HG02973 (cell line): ENCODE results near the gene DLD.
"Not testable (repeated sequence)": the region's sequence is repeated elsewhere in the genome, so short reads cannot be mapped to it uniquely, and the experiment has no call there.

Experiments
- ATAC-seq: cut with Tn5 transposase; IDR thresholded peaks from one replicate; pipeline ENCODE4 v1.9.1; 2021; ENCODE audit warnings: moderate library complexity; ENCODE audit not compliant: unreplicated experiment

DLD gene

DNA sequence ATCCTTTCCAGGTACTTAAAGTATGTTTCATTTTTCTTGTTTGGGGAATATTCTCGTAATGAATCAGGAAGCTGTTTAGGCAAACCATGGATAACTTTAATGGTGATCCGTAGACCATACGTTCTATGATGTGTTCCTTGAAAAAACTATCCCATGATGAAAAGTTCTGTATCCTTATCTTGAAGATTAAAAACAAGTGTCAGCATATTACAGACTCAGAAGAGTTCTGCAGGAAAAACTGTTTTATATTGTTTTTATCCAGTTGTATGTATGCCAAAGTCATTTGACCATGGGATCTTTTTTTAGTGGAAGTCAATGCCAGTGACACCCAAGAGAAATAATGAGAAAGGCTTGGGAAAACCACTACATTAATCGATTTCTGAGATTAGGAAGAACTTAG, 52.0 kb downstream of the DLD start:
- no peak for ATAC-seq

DNA sequence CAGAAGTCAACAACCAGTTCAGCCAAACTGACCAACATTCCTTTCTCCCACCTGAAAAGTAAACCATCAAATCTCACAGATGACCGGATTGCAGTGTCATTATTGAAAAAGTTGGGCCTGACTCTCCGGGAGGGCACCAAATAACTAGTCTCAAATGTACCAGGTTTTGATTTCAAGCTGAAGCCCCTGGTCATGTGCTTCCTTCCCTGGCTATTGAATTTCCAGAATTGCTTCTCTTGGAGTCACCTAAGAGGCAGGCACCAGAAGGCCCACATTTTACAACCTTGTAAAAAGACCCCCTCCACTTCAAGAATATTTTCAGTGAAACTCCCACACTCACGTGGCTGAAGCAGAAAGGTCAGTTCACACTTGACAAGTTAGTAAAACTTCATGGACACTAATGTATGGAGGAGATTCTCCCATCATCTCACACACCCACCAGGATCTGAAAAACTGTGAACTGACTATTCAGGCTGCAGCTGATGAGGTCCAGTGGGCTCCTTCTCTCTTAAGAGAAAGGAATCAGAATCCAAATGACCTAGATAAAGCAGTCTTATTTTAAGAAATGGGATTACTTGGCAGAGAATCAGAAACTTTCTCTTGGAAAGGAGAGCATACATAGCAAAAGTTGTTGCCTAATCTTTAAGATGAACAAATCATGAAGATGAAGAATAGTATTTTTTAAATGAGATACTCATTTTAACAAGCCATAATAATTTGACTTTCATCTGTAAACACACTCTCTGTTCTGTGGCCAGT, 53.6 kb downstream of the DLD start:
- ATAC-seq, result no peak

DNA sequence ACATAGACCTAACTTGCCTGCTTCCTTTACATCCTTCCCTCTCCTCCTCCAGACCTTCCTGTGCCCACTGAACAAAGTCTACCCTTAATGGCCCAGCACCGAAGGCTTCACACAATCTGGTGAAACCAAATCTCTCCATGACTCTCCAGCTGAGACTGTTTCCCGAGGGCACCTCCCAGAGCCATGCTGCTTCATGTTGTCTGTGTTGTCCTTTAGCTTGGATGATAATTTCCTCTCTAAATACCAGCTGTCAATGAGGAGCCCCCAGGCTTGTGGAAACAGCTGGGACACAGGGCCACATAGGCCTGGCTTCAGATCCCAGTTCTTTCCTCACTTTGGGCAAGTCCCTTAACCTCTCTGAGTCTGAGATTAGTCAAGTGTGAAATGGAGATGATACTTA, 54.3 kb downstream of the DLD start:
- no peak for ATAC-seq

DNA sequence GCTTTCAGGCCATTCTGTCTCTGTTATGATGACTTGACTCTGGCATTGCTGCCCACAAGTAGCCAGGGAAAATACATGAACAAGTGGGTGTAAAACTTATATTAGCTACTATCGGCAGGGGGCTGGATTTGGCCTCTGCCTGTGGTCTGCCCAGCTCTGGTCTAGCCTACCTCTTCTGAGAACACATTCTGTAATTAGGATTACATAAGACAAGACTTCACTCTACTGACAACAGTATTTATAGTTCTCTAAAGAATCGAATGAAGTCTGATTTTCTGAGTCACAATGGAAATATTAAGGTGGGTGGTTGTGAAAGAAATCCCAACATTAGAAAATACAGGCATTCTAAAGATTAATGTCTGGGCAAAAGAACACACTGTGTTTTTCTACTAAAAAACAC, 55.5 kb downstream of the DLD start:
- ATAC-seq, result no peak

DNA sequence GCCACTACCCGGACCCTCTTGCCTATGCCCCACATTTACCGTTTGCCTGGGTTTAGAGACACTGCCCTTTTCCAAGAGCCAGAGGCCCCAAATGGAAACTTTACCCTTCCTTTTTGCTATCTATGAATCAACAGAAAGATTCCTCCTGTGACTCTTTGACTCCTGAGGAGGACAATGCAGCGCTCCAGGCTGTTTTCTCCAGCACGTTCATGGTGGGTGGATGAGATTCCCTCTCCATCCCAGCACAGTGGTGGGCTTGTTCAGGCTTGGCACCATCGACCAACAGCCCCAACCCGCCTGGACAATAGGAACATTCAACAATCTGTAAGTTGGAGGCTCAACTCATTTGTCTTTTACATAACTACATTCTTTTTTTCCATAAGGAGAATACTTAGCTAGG, 55.9 kb downstream of the DLD start:
- ATAC-seq, result no peak

DNA sequence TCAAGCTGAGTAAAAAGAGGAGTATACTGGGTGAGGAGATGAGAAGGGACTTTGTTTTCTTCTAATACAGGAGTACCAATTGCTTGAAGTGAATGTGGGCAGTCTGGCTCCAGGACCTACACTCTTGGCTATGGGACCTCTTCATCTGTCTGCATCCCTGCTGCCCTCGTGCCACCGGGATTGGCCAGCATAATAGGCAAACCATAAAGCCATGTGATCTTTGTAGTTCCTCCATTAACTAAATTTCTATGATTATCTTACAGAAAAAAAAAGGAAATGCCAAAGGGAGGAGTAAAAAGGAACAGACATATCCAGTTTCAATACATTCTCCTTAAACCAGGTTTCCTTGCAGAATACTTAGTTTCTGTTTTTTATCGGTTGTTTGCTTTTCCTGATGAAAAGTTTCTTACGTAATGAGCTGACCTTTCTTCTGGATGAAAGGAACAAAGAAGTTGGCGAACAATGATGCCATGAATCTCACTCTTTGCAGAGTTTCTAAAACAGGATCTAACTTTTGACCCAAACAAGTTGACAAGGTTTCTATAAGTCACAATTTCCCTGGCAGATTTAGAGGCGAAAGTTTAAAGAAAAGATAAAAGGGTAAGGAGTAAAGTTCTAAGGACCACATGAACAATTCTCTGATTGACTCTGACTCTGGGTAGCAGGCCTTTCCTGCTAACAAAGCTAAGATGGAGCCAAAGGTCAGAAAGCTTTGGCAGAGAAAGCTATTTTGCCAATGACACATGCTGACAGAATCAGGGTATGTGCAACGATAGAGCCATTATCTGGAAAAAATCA, 57.9 kb downstream of the DLD start:
- no peak for ATAC-seq

DNA sequence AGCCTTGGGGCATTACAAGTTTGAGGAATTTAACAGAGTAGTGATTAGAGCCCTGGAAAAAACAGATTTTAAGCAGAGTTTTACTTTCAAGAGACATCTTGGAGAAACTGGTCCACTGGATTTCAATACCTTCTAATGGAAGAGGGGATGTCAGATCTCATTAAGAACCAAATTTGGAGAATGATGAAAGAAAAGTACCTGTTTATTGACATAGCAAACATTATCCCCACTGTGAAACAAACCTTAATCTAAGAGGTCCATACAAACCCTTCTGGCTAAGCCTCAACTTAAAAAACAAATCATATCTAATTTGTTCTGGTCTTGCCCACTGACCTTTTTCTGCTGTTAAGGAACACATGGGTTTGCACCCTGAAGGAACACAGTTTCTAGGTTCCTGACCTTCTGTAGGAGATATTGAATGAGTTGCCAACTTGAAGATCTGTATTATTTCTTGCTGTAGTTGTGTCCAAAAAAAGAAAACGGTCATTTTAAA, 58.5 kb downstream of the DLD start:
- ATAC-seq, result no peak

DNA sequence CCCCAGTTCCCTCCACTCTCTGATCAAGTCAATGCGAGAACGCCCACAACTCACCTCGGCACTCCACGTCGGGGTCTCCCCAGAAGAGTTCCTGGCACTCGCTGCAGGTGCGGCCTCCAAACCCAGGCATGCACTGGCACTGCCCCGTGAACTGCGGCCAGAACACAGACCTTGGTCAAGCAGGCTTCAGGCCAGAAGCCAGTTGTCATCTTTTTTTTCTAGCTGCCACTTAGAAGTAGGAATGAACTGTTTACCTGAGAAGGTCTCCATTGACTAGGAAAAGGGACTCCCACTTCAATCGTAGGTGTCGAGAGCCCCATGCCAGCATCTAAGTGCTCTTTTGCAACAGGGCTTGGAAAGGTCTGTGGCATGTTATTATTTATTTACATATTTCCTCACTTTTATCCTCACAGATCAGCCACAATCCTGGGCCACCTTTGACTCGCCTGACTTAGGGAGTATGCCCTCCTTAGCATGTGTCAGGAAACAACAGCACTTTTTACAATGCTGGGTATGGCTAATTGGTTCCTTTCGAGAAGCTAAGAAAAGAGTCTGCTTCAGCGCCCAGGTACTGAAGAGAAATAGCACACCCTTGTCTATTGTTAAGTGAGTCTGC, 60.3 kb downstream of the DLD start:
- ATAC-seq, result no peak

DNA sequence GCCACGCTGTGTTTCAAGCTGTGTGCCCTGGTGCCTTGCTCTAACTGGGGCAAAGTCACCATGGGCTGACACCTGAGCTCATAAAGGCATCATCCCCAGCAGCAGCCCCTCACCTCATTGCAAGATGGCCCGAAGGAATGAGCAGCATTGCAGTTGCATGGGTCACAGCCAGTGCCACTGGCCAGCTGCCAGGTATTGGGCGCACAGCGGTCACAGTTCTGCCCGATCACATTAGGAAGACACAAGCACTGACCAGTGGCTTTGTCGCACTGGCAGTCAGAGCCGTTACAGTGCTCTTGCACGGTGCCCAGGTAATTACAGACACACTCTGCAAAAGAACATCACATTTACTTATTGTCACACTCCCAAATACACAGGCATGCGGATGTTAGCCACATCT, 60.9 kb downstream of the DLD start:
- ATAC-seq, result no peak

DNA sequence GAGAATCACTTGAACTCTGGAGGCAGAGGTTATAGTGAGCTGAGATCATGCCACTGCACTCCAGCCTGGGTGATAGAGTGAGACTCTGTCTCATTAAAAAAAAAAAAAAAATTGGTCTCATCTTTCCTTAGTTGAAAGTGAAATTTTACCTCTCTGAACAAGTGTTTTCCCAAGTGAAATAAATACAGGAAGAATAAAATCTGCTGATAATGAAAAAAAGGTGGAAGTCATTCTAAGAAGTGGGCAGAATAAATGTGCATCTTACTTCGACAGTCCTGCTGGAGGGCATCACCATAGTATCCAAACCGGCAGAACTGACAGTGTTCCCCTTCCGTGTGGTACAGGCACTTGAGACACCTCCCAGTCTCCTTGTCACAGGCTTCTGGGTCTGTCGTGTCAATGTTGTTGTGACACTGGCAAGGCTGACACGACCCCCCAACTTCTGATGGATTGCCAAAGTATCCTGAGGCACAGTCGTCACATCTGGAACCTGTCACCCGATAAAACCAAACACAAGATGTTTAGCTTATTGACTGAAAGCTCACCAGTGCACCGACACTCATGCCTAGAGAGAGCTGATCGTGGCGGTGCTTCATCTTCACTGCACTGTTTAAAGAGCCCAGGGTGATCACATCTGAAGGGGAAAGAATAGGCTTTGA, 62.4 kb downstream of the DLD start:
- no peak for ATAC-seq

DNA sequence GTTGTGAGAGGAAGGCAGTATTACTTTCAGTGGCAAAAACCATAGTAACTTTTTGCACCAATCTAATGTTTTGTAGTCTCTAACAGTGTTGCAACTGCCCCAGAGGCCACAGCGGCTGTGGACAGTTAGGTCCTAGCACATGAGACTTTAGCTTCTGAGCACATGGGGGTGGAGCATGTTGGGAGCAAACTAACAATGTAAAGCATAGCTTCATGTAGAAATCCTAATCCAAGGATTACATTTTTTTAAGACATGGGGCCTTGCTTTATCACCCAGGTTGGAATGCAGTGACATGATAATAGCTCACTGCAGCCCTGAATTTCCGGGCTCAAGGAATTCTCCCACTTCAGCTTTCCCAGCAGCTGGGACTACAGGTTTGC, 62.9 kb downstream of the DLD start:
- no peak for ATAC-seq

DNA sequence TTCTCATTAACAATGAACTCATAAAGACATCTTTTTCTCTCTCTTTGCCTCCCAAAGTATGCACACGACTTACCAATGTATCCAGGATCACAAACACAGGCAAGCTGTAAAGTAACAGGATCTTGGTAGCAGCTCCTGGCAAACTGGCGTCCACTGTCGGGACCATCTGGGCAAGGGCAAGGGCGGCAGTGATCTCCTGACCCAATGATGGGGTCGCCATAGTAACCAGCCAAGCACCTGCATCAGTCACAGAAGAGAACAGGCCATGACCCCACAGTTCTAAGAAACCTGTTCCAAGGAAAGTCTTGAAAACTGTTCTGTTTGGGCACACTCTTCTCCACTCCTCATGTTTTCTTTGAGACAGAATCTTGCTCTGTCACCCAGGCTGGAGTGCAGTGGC, 64.4 kb downstream of the DLD start:
- no peak for ATAC-seq

DNA sequence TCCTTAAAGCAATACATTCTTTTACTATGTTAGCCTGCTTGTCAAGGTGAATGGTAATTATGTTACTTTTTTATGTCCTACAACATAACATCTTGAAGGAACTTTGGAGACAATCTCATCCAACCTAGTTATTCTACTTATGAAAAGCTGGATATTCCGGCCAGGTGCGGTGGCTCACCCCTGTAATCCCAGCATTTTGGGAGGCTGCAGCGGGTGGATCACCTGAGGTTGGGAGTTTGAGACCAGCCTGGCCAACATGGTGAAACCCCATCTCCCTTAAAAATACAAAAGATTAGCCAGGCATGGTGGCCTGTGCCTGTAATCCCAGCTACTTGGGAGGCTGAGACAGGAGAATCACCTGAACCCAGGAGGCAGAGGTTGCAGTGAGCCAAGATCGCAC, 66.0 kb downstream of the DLD start:
- ATAC-seq, result not testable (repeated sequence)

DNA sequence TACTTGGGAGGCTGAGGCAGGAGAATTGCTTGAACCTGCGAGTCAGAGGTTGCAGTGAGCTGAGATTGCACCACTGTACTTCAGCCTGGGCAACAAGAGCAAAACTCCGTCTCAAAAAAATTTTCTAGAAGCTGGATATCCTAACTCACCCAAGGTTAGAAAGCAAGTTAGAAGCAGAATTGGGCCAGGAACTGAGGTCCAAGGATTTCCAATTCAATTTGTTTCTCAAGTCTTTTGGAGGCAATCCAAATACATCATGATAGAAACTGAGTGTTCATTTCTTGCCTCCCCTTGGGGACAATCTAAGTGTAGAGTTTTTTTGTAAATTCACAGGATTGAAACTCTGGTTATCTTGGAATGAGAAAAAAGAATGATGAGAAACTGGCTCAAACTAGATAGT, 66.5 kb downstream of the DLD start:
- ATAC-seq, result no peak

DNA sequence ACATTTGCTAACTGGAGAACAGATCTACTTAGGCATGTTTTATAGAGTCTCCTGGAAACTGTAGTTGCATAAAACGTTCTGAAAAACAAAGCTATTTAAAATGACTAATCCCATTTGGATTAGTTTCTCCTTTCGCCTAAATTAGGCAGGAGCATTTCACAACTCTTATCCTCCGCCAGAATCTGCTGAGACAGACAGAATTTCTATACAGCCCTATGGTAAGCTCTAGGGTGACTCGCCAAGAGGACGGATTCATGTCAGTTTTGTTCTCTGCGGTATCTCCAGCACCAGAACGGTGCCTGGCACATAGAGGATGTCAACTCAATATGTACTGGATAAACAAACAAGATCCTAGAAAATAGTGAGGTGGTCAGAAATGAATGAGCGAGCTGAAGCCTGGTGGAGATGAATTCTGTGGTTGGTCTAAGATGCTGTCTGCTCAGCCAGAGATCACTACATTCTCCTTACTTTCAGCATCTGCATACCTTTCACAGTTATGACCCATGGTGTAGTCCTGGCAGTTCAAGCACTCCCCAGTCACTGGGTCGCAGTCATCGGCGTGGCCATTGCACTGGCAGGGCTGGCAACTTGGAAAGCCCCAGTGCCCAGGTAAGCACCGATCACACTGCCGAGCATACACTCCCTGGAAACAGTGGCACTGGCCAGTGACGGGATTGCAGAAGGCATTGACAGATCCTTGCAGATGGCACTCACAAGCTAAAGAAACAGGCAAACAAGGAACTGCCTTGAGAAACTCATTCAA, 68.0 kb downstream of the DLD start:
- ATAC-seq, result no peak

DNA sequence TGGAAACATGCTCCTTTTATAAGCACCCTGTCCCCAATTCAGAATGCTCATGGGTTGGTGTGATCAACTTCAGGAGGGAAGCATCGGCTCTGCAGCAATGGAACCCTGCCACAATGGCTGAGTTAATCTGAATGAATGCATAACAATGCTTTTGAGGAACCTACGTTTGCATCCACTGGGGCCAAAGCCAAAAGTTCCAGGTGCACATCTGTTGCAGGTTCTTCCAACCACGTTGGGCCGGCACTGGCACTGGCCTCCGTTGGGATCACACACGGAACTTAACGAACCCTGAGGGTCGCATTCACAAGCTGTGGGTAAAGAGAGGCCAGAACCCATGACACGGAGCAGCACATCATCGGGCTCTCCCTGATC, 68.5 kb downstream of the DLD start:
- ATAC-seq, result no peak

DNA sequence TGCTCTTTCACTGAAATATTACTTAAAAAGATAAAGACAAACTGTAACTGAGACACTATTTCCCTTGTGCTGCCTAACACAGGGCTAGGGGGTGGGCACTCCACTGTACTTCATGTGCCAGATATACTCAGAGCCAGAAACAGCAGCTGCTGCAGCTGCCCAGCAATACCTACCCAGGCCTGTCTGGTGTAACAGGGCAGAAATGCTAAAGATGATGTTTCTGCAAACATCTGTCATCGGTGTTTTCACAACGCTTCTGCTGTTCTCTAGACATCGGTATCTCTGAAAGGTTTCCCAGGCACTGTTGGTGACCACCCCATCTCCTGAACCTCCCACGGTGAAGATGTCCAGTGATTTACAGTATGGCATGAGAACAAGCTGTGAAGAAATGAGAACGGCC, 69.3 kb downstream of the DLD start:
- no peak for ATAC-seq

DNA sequence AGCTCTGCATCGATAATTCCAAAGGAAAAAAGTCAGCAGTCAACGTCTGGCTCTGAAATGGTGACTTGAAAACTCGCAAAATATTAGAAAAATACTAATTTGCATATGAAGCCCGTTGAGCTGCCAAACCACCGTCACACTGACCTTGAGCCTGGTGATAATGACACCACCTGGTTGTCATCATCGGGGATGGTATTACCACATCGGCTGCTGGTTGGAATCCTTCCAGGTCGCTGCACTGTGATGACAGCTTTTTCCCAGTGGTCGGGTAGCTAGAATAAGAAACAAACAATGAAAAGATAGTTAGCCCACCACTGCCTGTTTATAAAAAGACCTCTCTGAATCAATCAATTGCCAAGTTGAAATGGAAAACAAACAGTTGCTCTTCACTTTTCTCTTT, 70.4 kb downstream of the DLD start:
- no peak for ATAC-seq

DNA sequence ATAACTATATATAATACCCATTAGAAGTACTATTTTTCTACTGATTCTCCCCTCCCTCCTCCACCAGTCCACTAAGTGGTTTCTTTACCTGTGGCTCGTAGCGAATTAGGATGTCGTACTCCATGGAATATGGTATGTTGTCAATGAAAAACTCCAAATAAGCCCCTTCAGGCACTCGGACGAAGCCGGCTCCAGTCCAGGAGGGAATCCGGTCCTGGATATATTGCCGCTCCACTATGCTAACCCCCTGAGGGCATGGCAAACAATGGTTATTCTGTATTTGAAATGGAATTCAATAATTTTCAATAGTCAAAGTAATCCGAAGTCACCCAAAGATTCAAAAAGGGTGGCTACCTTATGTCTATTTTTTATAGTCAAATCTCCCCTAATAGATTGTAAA, 71.8 kb downstream of the DLD start:
- no peak for ATAC-seq

DNA sequence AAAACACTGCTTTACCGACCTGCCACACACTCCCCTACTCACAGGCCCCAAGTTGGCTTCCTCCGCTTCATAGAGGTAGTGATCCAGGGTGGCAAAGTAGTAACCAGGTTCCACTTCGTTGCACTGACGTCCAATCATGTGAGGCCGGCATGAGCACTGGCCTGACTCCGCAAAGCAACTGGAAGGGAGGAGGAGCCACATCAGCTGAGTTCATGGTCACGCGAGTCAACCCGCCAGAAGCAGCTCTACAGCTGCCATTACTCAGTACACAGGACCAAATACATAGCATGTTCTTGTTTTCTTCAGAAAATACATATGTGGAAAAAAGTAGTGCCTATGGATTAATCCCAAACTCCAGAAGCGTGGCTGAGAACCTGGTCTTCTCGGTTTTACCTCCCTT, 73.5 kb downstream of the DLD start:
- no peak for ATAC-seq

DNA sequence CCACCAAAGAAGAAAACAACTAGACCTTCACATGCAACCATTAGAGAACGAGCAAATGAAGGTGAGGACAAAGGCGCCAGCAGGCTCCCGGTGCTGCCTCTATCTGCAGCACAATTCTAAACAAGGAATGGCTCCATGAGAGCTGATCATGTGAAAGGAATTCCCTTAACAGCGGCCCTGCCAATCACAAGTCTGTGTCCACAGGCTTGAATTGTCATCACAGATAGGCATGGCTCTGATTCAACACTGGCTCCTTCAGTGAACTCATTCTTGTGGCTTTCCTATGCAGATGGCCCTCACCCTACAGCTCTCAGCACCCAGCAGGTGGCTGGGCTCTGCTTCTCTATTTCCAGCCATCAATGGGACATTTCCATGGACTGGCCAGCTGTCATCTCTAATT, 75.7 kb downstream of the DLD start:
- no peak for ATAC-seq
